ENCODE data around the gene ONECUT2. TPM values are rescaled to one million over a fixed set of nuclear protein-coding genes. Genes with fewer than 3 reads are reported as not detected.
A peak's percentile ranks its signal among the peaks of the same experiment; 100 is the strongest.

ONECUT2 gene
- total and polyA plus RNA-seq, 11 donors, result under 0.01 to 0.08 (median 0.05) TPM; not detected in 4

GRCh38 chr18:57436965-57437333 is 1.8 kb downstream of the ONECUT2 start:
- Histone ChIP-seq H3K4me3 (peak overlapping the region in 2 of 12 donors; percentile 5 to 10), H3K9me3 (no peaks in the 10 kb centered on the region), H3K27me3 (peaks cover 79 to 96% (median 91%) of the 10 kb centered on the region in 9 donors), H3K27ac (no peak overlapping the region), H3K36me3 (no peaks in the 10 kb centered on the region), H3K4me1 (peaks cover 2 to 78% (median 48%) of the 10 kb centered on the region in 12 donors)
- intact Hi-C loops (cut with DNase I), result loop anchor here in 5 of 10 donors (5.0 to 10.0 kb wide), 5 partner anchors 562 to 690 kb away; no protein-coding TSS in a partner anchor
- no peak for TF ChIP-seq POLR2A (IDR thresholded peaks at IDR 0.05)
- no peak for TF ChIP-seq CTCF (IDR thresholded peaks at IDR 0.05)
- no peak for DNase-seq
- 6 to 8% (median 7%) methylated on average over 13 of the region's 13 CpGs for WGBS, 4 donors
- ATAC-seq, result no peak

GRCh38 chr18:57437402-57437765 is 2.2 kb downstream of the ONECUT2 start:
- Histone ChIP-seq H3K27me3 (peaks cover 76 to 96% (median 91%) of the 10 kb centered on the region in 9 donors), H3K9me3 (no peaks in the 10 kb centered on the region), H3K36me3 (no peaks in the 10 kb centered on the region), H3K4me3 (peak overlapping the region in 11 of 12 donors; percentile 4 to 34 (median 24)), H3K27ac (no peak overlapping the region), H3K4me1 (peaks cover 2 to 78% (median 48%) of the 10 kb centered on the region in 12 donors)
- WGBS, 4 donors, result 0 to 5% (median 2%) methylated on average over 16 of the region's 16 CpGs
- TF ChIP-seq CTCF (IDR thresholded peaks at IDR 0.05) (no peak), POLR2A (IDR thresholded peaks at IDR 0.05) (no peak)
- ATAC-seq (no peak), DNase-seq (no peak)
- intact Hi-C loops (cut with DNase I), result loop anchor here in 5 of 10 donors (5.0 to 10.0 kb wide), 5 partner anchors 563 to 690 kb away; no protein-coding TSS in a partner anchor

- Histone ChIP-seq H3K27me3 (peaks cover 76 to 96% (median 91%) of the 10 kb centered on the region in 9 donors), H3K4me3 (peak overlapping the region in 11 of 12 donors; percentile 4 to 34 (median 24)), H3K27ac (no peak overlapping the region), H3K9me3 (no peaks in the 10 kb centered on the region), H3K36me3 (no peaks in the 10 kb centered on the region), H3K4me1 (peaks cover 2 to 78% (median 48%) of the 10 kb centered on the region in 12 donors)
- intact Hi-C loops (cut with DNase I), result loop anchor here in 7 of 10 donors (2.0 to 10.0 kb wide), 6 partner anchors 563 to 691 kb away; no protein-coding TSS in a partner anchor
- WGBS, 4 donors, result 1 to 2% (median 1%) methylated on average over 48 to 72 of the region's 72 CpGs
- TF ChIP-seq CTCF (IDR thresholded peaks at IDR 0.05), result peak; percentile 31 to 63 (median 47)
- TF ChIP-seq POLR2A (IDR thresholded peaks at IDR 0.05), result no peak
- peak in 4 of 5 donors; percentile 45 to 70 (median 51) for DNase-seq
- ATAC-seq, result peak; percentile 52 to 77 (median 68)
These were observed 2.8 kb downstream of the ONECUT2 start for GRCh38 chr18:57437766-57438671.

Measured in heart left ventricle (tissue), 16 donors.